ENCODE measurements around the gene PDPR. TPM values are rescaled to one million over a fixed set of nuclear protein-coding genes. Genes with fewer than 3 reads are reported as not detected.
"Not testable (repeated sequence)": the region's sequence is repeated elsewhere in the genome, so short reads cannot be mapped to it uniquely, and the experiment has no call there.

Gene PDPR
- total RNA-seq, 4 donors from 2014 or later: 17.3 to 31.2 (median 24.4) TPM

GRCh38 chr16:70123822-70124221 is 9.7 kb downstream of the PDPR start:
- not testable (repeated sequence) for ATAC-seq (ENCODE audit: low FRiP score); DNase-seq (ENCODE audit: low spot score)

GRCh38 chr16:70126226-70126625 is 12.1 kb downstream of the PDPR start:
- not testable (repeated sequence) for DNase-seq (ENCODE audit: low spot score); ATAC-seq (ENCODE audit: low FRiP score)

DNA sequence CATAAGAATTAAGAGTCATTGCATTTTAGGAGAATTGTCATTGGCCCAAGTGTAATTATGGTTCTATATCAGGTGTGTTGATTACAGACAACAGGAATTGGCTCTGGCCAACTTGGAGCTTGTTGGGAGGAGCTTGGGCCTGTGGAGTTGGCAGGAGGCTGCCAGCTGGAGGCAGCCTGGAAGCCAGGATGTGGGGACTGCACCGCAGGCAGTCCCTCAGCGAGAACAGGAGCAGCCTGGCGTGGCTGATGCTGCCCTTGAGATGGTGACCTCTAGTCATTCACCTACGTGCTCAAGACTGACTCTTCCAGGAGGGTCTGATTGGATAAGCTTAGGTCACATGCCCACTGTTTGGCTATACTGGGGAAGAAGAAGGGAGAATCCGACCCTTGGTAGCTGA is 13.6 kb downstream of the PDPR start:
- DNase-seq (ENCODE audit: low spot score); ATAC-seq (ENCODE audit: low FRiP score): not testable (repeated sequence)

GRCh38 chr16:70128844-70129243 is 14.7 kb downstream of the PDPR start:
- not testable (repeated sequence) for DNase-seq (ENCODE audit: low spot score); ATAC-seq (ENCODE audit: low FRiP score)

- DNase-seq (ENCODE audit: low spot score); ATAC-seq (ENCODE audit: low FRiP score): not testable (repeated sequence)
Observed at GRCh38 chr16:70135796-70136195, 21.7 kb downstream of the PDPR start.

DNA sequence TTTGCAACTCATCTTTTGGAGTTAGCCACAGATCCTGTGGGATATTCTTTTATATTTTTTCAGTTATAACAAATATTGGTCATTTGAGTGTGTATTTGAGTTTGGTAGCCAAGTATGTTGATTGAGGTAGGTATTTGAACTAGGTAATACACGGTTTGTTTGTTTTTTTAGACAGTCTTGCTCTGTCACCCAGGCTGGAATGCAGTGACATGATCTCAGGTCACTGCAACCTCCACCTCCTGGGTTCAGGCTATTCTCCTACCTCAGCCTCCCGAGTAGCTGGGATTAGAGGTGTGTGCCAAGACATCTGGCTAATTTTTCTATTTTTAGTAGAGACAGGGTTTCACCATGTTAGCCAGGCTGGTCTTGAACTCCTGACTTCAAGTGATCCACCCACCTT is 22.5 kb downstream of the PDPR start:
- ATAC-seq (ENCODE audit: low FRiP score); DNase-seq (ENCODE audit: low spot score): not testable (repeated sequence)

- not testable (repeated sequence) for ATAC-seq (ENCODE audit: low FRiP score); DNase-seq (ENCODE audit: low spot score)
Observed at GRCh38 chr16:70142739-70143138, 28.6 kb downstream of the PDPR start.

DNA sequence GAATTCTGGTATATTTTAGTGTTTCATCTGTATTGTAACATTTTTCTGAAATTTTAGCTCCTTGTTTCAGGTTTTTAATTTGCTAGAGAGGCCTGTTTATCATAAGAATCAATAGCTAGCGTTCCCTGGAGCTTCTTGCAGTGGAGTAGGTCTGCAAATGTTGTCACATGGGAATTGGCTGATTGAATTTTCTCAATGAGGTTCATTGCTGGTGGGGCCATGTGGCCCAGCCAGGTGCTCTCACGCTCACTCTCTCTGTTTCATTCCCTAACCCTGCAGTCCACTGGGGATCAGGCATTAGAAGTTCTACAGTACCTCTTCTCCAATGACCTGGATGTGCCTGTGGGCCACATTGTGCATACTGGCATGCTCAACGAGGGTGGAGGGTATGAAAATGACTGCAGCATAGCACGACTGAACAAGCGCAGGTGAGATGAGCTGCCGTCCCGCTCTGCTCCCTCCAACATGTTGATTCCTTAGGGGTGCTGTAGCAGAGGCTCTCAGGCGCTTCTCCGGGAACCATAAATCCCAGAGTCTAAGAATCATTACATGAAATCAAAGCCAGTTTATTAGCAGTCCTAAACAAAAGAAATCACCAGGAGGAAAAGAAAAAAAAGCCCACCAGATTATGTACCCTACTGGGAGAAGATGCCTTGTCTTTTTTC is 29.2 kb downstream of the PDPR start:
- not testable (repeated sequence) for ATAC-seq (ENCODE audit: low FRiP score); DNase-seq (ENCODE audit: low spot score)

DNA sequence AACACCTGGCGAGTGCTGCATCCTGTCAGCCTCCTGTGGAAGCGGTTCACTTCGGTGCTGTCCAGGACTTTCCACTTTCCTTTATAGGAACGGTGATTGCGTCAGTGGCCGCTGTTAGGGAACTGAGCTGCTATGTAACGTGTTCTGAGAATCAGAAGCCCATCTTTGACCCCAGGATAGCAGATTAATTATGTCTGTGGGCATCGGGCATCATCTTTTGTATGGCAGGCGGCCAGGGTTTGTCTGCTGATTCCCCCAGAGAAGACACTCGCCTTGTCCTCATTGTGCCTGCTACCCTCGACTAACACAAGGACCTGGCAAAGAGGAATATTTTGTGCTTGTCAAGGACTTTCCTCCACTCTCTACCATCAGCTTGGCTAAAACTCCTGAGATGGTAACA is 33.7 kb downstream of the PDPR start:
- ATAC-seq (ENCODE audit: low FRiP score); DNase-seq (ENCODE audit: low spot score): not testable (repeated sequence)

GRCh38 chr16:70148453-70148852 is 34.3 kb downstream of the PDPR start:
- DNase-seq (ENCODE audit: low spot score); ATAC-seq (ENCODE audit: low FRiP score): not testable (repeated sequence)

DNA sequence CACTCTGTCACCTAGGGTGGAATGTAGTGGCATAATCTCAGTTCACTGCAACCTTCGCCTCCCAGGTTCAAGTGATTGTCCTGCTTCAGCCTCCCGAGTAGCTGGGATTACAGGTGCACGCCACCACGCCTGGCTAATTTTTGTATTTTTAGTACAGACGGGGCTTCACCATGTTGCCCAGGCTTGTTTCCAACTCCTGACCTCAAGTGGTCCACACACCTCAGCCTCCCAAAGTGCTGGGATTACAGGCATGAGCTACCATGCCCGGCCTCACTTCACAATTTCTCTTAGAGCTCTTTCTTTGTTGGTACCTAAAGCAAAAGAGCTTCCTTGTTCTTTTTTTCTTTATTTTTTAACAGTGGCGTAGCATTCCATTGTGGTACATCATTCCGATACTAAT is 35.2 kb downstream of the PDPR start:
- not testable (repeated sequence) for DNase-seq (ENCODE audit: low spot score); ATAC-seq (ENCODE audit: low FRiP score)

DNA sequence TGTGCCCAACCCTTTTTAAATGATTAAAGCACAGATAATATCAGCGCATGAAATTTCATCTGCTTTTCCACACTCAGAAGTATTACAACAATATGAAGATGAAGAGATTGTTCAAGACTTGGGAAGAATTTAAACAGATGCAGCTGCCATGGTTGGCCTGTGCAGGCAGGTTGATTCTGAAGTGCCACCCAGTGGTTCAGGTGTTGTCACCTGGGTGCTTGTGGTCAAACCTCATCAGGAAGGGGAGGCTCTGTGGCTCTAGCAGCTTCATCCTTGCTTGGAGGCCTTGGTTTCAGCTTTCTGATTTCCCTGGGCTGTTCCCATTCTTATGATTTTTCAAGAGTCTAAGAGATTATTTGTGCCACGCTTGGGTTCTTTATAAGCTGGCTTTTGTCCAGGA is 37.3 kb downstream of the PDPR start:
- ATAC-seq (ENCODE audit: low FRiP score) (no peak), DNase-seq (ENCODE audit: low spot score) (no peak)
- TF ChIP-seq, protein P1, sequence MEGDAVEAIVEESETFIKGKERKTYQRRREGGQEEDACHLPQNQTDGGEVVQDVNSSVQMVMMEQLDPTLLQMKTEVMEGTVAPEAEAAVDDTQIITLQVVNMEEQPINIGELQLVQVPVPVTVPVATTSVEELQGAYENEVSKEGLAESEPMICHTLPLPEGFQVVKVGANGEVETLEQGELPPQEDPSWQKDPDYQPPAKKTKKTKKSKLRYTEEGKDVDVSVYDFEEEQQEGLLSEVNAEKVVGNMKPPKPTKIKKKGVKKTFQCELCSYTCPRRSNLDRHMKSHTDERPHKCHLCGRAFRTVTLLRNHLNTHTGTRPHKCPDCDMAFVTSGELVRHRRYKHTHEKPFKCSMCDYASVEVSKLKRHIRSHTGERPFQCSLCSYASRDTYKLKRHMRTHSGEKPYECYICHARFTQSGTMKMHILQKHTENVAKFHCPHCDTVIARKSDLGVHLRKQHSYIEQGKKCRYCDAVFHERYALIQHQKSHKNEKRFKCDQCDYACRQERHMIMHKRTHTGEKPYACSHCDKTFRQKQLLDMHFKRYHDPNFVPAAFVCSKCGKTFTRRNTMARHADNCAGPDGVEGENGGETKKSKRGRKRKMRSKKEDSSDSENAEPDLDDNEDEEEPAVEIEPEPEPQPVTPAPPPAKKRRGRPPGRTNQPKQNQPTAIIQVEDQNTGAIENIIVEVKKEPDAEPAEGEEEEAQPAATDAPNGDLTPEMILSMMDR (IDR thresholded peaks at IDR 0.05): no peak

GRCh38 chr16:70151941-70152509 is 37.9 kb downstream of the PDPR start:
- TF ChIP-seq, protein P1 (IDR thresholded peaks at IDR 0.05): no peak
- DNase-seq (ENCODE audit: low spot score): no peak
- ATAC-seq (ENCODE audit: low FRiP score): no peak

Data from omental fat pad (tissue), 4 donors.